ENCODE measurements around the gene ATG7. TPM values are rescaled to one million over a fixed set of nuclear protein-coding genes. Genes with fewer than 3 reads are reported as not detected.

ATG7 gene
- total RNA-seq, 1 experiment from 2014 or later: 29.3 TPM

- no peak overlapping the region for H3K4me2 ChIP-seq (ENCODE audit: low read length)
- POLR2A ChIA-PET: interaction anchor here (0.7 kb wide), 1 partner anchor 18 kb away, joined by 3 read pairs; no protein-coding TSS in a partner anchor
- no peak overlapping the region for H3K4me3 ChIP-seq (replicated peaks in 1 of 2; ENCODE audit: low read depth in 1 of 2, low read length in 2 of 2)
- BruUV-seq (replicated peaks): no TSS peak
- H3K79me2 ChIP-seq (ENCODE audit: insufficient read depth, low read length): peaks cover 41% of the 10 kb centered on the region
- no peaks in the 10 kb centered on the region for H3K27me3 ChIP-seq (ENCODE audit: insufficient read depth, low read length)
- RAD21 ChIA-PET (ENCODE audit: low non-redundant PET in 1 of 2, low total read pairs in 2 of 2, uncharacterized antibody in 2 of 2, unreplicated experiment in 2 of 2): no interaction called here
- H3K27ac ChIP-seq (ENCODE audit: low read depth, low read length): no peak overlapping the region
- ATAC-seq (no peak), DNase-seq (ENCODE audit: low read depth, low spot score) (no peak)
- TF ChIP-seq EZH2 (IDR thresholded peaks at IDR 0.05) (no peak), SP1 (IDR thresholded peaks at IDR 0.05; ENCODE audit: low read depth) (no peak), JUND (IDR thresholded peaks at IDR 0.05) (no peak), SRF (IDR thresholded peaks at IDR 0.05; ENCODE audit: low read depth) (no peak), ELF1 (IDR thresholded peaks at IDR 0.05; ENCODE audit: borderline replicate concordance, low read depth) (no peak), EGR1 (IDR thresholded peaks at IDR 0.05; ENCODE audit: low read depth) (no peak), CEBPB (IDR thresholded peaks at IDR 0.05; ENCODE audit: low read depth) (no peak)
- CTCF ChIA-PET: no interaction called here
- intact Hi-C loops (cut with micrococcal nuclease): no loop called here
- H3K4me1 ChIP-seq (ENCODE audit: control insufficient read depth in 1 of 2, insufficient read depth in 2 of 2, low read length in 2 of 2): peaks cover 9 to 16% of the 10 kb centered on the region in 2 experiments; a peak in 3 of 4 replicates
- no peaks in the 10 kb centered on the region for H3K9me2 ChIP-seq (ENCODE audit: insufficient read depth)
- H3K9me3 ChIP-seq (ENCODE audit: control insufficient read depth in 1 of 2, insufficient read depth in 1 of 2, low read depth in 1 of 2, low read length in 2 of 2): no peaks in the 10 kb centered on the region
- H3K9ac ChIP-seq (ENCODE audit: low read length): no peak overlapping the region
- no peaks in the 10 kb centered on the region for H4K20me1 ChIP-seq (ENCODE audit: insufficient read depth)
- H3K36me3 ChIP-seq (ENCODE audit: control insufficient read depth in 1 of 2, insufficient read depth in 2 of 2, low read length in 2 of 2): no peaks in the 10 kb centered on the region
- no peak overlapping the region for H2AFZ ChIP-seq (ENCODE audit: low read depth, low read length, poor library complexity, severe bottlenecking)
These were observed 306.0 kb downstream of the ATG7 start for GRCh38 chr3:11578169-11578568.

- H4K20me1 ChIP-seq (ENCODE audit: insufficient read depth): no peaks in the 10 kb centered on the region
- H3K9me2 ChIP-seq (ENCODE audit: insufficient read depth): no peaks in the 10 kb centered on the region
- H3K4me1 ChIP-seq (ENCODE audit: control insufficient read depth in 1 of 2, insufficient read depth in 2 of 2, low read length in 2 of 2): peaks cover 9 to 16% of the 10 kb centered on the region in 2 experiments; a peak in 3 of 4 replicates
- H3K27me3 ChIP-seq (ENCODE audit: insufficient read depth, low read length): no peaks in the 10 kb centered on the region
- ATAC-seq: no peak
- no peak overlapping the region for H3K9ac ChIP-seq (ENCODE audit: low read length)
- BruUV-seq (replicated peaks): no TSS peak
- H3K79me2 ChIP-seq (ENCODE audit: insufficient read depth, low read length): peaks cover 53% of the 10 kb centered on the region
- H3K36me3 ChIP-seq (ENCODE audit: control insufficient read depth in 1 of 2, insufficient read depth in 2 of 2, low read length in 2 of 2): no peaks in the 10 kb centered on the region
- H3K4me2 ChIP-seq (ENCODE audit: low read length): no peak overlapping the region
- POLR2A ChIA-PET: no interaction called here
- RAD21 ChIA-PET (ENCODE audit: low non-redundant PET in 1 of 2, low total read pairs in 2 of 2, uncharacterized antibody in 2 of 2, unreplicated experiment in 2 of 2): no interaction called here
- CTCF ChIA-PET: no interaction called here
- no peak for DNase-seq (ENCODE audit: low read depth, low spot score)
- H3K9me3 ChIP-seq (ENCODE audit: control insufficient read depth in 1 of 2, insufficient read depth in 1 of 2, low read depth in 1 of 2, low read length in 2 of 2): no peaks in the 10 kb centered on the region
- no peak overlapping the region for H3K4me3 ChIP-seq (replicated peaks in 1 of 2; ENCODE audit: low read depth in 1 of 2, low read length in 2 of 2)
- intact Hi-C loops (cut with micrococcal nuclease): no loop called here
- no peak overlapping the region for H2AFZ ChIP-seq (ENCODE audit: low read depth, low read length, poor library complexity, severe bottlenecking)
- no peak overlapping the region for H3K27ac ChIP-seq (ENCODE audit: low read depth, low read length)
- TF ChIP-seq EZH2phosphoT487 (IDR thresholded peaks at IDR 0.05; ENCODE audit: borderline replicate concordance): no peak
- no peak for TF ChIP-seq CTCF (IDR thresholded peaks at IDR 0.05 in 2 of 3, conservative IDR thresholded peaks at IDR 0.05 in 1 of 3; ENCODE audit: borderline replicate concordance in 1 of 3, insufficient read depth in 1 of 3, low read depth in 2 of 3, low read length in 2 of 3)
- TF ChIP-seq ZFX (IDR thresholded peaks at IDR 0.05): no peak
- no peak for TF ChIP-seq RAD21 (IDR thresholded peaks at IDR 0.05; ENCODE audit: low read depth)
- TF ChIP-seq REST (IDR thresholded peaks at IDR 0.05; ENCODE audit: low read depth): no peak
- no peak for TF ChIP-seq YY1 (IDR thresholded peaks at IDR 0.05; ENCODE audit: extremely low read depth, insufficient replicate concordance, low read depth, low read length)
- TF ChIP-seq CBX3 (IDR thresholded peaks at IDR 0.05; ENCODE audit: low read depth): no peak
- TF ChIP-seq ZNF274 (IDR thresholded peaks at IDR 0.05; ENCODE audit: low read depth, low read length): no peak
- TF ChIP-seq POLR2A (IDR thresholded peaks at IDR 0.05; ENCODE audit: borderline replicate concordance, extremely low read depth, insufficient read depth, insufficient read length): no peak
- TF ChIP-seq CEBPB (IDR thresholded peaks at IDR 0.05; ENCODE audit: low read depth): no peak
- TF ChIP-seq SRF (IDR thresholded peaks at IDR 0.05; ENCODE audit: low read depth): no peak
- no peak for TF ChIP-seq MAX (IDR thresholded peaks at IDR 0.05)
- no peak for TF ChIP-seq FOSL1 (IDR thresholded peaks at IDR 0.05; ENCODE audit: low read depth)
These were observed 308.4 kb downstream of the ATG7 start for GRCh38 chr3:11580645-11581044.

All from HCT116 (cell line).